HG03442 (cell line): ENCODE data around the gene ZMYND15.

Experiments
- ATAC-seq: cut with Tn5 transposase; IDR thresholded peaks from one replicate; pipeline ENCODE4 v1.9.1; 2021; ENCODE audit warnings: mild to moderate bottlenecking, moderate library complexity; ENCODE audit not compliant: unreplicated experiment

The ZMYND15 gene

DNA sequence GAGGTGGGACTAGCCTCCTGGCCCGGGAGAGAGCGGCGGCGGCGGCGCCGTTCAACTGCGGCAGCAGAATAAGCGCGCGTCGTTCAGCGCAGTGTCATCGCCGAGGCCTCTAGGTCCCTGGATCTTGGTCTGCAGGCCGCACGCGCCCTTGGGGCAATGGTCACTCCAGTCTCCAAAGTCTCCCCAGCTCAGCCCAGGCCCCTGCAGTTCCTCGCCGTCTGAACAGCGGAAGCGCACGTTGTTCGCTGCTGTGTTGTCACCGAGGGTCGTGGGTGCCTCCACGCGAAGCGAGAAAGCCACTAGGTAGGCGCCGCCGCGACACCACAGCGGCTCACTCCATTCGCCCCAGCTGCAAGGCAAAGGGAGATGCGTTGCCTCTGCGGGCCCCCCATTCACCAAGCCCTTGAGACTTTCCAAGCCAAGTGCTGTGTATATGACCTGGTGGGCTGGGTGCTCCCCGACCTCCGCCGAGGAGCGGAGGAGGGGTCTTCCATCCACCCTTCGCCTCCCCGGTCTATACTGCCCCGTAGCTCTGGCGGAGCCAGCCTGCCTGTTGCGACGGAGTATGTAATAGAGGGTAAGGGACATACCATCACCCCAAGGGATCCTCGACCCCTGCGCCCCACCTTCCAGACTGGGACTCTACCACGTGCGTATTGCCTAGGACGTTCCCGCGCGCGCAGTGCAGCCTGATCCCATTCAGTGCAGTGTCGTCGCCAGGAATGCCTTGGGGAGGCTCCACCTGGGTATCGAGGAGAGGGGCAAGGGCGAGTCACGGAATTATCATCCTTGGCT, 45.9 kb downstream of the ZMYND15 start:
- no peak for ATAC-seq

DNA sequence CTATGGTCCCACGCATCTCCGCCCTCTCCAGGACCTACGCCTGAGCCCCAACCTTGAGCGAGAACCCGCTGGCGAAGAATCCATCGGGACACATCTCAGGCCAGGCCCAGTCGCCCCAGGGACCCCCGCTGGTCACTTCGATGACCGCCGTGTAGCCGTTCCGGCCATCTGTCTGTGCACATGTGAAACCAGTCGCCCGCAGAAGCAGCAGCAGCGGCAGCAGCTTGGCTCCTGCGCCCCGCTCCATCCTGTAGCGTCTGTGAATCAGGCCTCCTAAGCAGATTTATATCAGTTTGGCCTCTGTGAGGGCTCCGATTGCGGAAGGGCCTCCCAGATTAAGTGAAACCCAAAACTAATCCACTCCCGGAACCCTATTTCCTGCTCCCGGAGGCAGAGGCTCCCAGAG, 46.5 kb downstream of the ZMYND15 start, which contains the start of gene VMO1:
TSS of gene VMO1 (minus strand) at position 259 of the 406 bp plus-strand sequence. CDS start at position 247, 12 bp downstream.
- ATAC-seq, result no peak

- ATAC-seq, result no peak
Observed at GRCh38 chr17:4786516-4786915, 46.9 kb downstream of the ZMYND15 start.

GRCh38 chr17:4788159-4788806, 48.6 kb downstream of the ZMYND15 start:
- ATAC-seq, result no peak

DNA sequence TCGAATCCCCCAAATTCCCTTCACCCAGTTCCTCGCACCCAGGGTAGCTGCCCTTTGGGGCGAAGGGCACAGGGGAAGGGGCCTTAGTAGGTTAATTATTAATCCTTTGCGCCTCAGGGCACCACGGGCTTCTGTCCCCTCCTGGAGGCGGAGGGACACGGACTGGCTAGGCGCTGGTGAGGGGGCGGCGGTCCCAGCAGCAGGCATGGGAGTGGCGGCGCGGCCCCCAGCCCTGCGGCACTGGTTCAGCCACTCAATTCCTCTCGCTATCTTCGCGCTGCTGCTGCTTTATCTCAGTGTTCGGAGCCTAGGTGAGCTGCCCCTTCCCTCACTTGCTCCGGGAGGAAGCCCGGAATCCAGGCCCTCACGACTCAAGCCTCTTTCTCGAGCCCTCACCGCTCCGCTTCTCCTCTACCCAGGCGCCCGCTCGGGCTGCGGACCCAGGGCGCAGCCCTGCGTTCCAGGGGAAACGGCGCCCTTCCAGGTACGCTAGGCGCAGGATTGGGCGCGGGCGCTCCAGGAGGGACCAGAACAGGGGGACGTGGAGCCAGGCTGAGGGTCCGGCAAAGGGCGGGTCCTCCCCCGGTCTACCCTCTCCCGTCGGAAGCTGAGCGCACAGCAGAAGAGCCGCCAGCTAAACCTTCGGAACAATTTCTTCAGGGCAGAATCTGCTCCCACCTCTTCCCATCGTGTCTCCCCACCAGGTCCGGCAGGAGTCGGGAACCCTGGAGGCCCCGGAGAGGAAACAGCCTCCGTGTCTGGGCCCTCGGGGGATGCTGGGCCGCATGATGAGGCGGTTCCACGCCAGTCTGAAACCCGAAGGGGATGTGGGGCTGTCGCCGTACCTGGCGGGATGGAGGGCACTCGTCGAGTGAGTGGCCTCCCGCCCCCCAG, 49.4 kb downstream of the ZMYND15 start, which contains the start of gene GLTPD2:
TSS of gene GLTPD2 (plus strand) at position 158 of the 894 bp plus-strand sequence. CDS start at position 206, 48 bp downstream.
- ATAC-seq, result no peak

DNA sequence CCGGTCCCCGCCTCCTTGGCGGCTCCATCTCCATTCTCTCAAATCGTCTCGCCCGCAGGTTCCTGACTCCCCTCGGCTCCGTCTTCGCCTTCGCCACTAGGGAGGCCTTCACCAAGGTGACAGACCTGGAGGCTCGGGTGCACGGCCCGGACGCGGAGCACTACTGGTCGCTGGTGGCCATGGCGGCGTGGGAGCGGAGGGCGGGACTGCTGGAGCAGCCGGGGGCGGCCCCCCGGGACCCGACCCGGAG, 50.0 kb downstream of the ZMYND15 start:
- ATAC-seq, result no peak

GRCh38 chr17:4789951-4790704, 50.5 kb downstream of the ZMYND15 start:
- ATAC-seq, result peak; percentile 84

- no peak for ATAC-seq
Observed at GRCh38 chr17:4790705-4791088, 51.1 kb downstream of the ZMYND15 start.

- no peak for ATAC-seq
Observed at GRCh38 chr17:4795168-4795567, 55.5 kb downstream of the ZMYND15 start.
